HEK293 (cell line): ENCODE data around the gene FLCN.
A peak's percentile ranks its signal among the peaks of the same experiment; 100 is the strongest.

Experiments
- CTCF ChIA-PET: fragments of 350-600 bp; formaldehyde crosslinking; extraction: SDS; loops from one replicate; lab custom pipeline; 2021; ENCODE audit warnings: antibody characterized with exemption; lab: Yijun Ruan, JAX
- POLR2A ChIA-PET: fragments of 300-600 bp; formaldehyde crosslinking; extraction: SDS; loops from one replicate; lab custom pipeline; 2020; ENCODE audit warnings: antibody characterized with exemption, inconsistent platforms; lab: Yijun Ruan, JAX
- H3K27ac ChIP-seq: fragments of 200-500 bp; sonication (Bioruptor generic); 2 replicates; pipeline ENCODE4 v1.5.1; 2014; ENCODE audit warnings: low read depth, low read length, control low read depth, inconsistent platforms; ENCODE audit errors: extremely low read depth
- H3K36me3 ChIP-seq, 2 experiments: fragments of 200-500 bp in 1 of 2; sonication (Bioruptor generic) in 1 of 2; 1 replicate in 1 of 2; 2 replicates in 1 of 2; pipeline ENCODE4 v1.5.1; 2014 to 2017; ENCODE audit warnings: inconsistent platforms in 2 of 2, low read length in 2 of 2; ENCODE audit not compliant: control insufficient read depth in 2 of 2, insufficient read depth in 1 of 2
- H3K4me1 ChIP-seq: fragments of 200-500 bp; sonication (Bioruptor generic); 2 replicates; pipeline ENCODE4 v1.5.1; 2014; ENCODE audit warnings: mild to moderate bottlenecking, low read length, inconsistent platforms; ENCODE audit not compliant: control insufficient read depth, insufficient read depth
- H3K4me3 ChIP-seq: 2 replicates; pipeline ENCODE4 v1.5.1; 2011; ENCODE audit warnings: low read depth, mild to moderate bottlenecking, control low read depth, low read length, moderate library complexity
- H3K9me3 ChIP-seq: fragments of 200-500 bp; sonication (Bioruptor generic); 2 replicates; pipeline ENCODE4 v1.5.1; 2014; ENCODE audit warnings: low read depth, low read length, inconsistent platforms; ENCODE audit not compliant: control insufficient read depth, insufficient read depth
- MEIS1 ChIP-seq: sonication (generic); formaldehyde crosslinking; IDR thresholded peaks from 2 replicates; pipeline ENCODE4 v1.8.1; 2022; ENCODE audit warnings: missing genetic modification reagents, mild to moderate bottlenecking, borderline replicate concordance
- OSR2 ChIP-seq: fragments of 450-650 bp; formaldehyde crosslinking; IDR thresholded peaks from 2 replicates; pipeline ENCODE4 v1.5.1; 2016; ENCODE audit warnings: missing biosample characterization, missing genetic modification characterization
- ZBTB20 ChIP-seq: fragments of 450-650 bp; formaldehyde crosslinking; IDR thresholded peaks from 2 replicates; pipeline ENCODE4 v1.5.1; 2016; ENCODE audit warnings: missing biosample characterization, missing genetic modification characterization
- ZFHX2 ChIP-seq: fragments of 450-650 bp; formaldehyde crosslinking; conservative IDR thresholded peaks from 2 replicates; pipeline ENCODE4 v1.5.1; 2016; ENCODE audit warnings: missing biosample characterization, missing genetic modification characterization
- ZNF121 ChIP-seq: fragments of 450-650 bp; formaldehyde crosslinking; IDR thresholded peaks from 2 replicates; pipeline ENCODE4 v1.5.1; 2016; ENCODE audit warnings: missing biosample characterization, missing genetic modification characterization
- ZNF138 ChIP-seq: fragments of 450-650 bp; formaldehyde crosslinking; IDR thresholded peaks from 2 replicates; pipeline ENCODE4 v1.5.1; 2016; ENCODE audit warnings: missing biosample characterization, missing genetic modification characterization, borderline replicate concordance
- ZNF175 ChIP-seq: fragments of 450-650 bp; formaldehyde crosslinking; IDR thresholded peaks from 2 replicates; pipeline ENCODE4 v1.5.1; 2016; ENCODE audit warnings: missing biosample characterization, missing genetic modification characterization
- ZNF24 ChIP-seq: fragments of 450-650 bp; formaldehyde crosslinking; IDR thresholded peaks from 2 replicates; pipeline ENCODE4 v1.5.1; 2016; ENCODE audit warnings: missing biosample characterization, missing genetic modification characterization
- ZNF292 ChIP-seq: fragments of 450-650 bp; formaldehyde crosslinking; IDR thresholded peaks from 2 replicates; pipeline ENCODE4 v1.5.1; 2016; ENCODE audit warnings: low read depth, missing biosample characterization, missing genetic modification characterization, borderline replicate concordance
- ZNF341 ChIP-seq: fragments of 450-650 bp; formaldehyde crosslinking; IDR thresholded peaks from 2 replicates; pipeline ENCODE4; 2016; ENCODE audit warnings: low read depth, missing biosample characterization, missing genetic modification characterization
- ZNF404 ChIP-seq: fragments of 450-650 bp; formaldehyde crosslinking; IDR thresholded peaks from 2 replicates; pipeline ENCODE4 v1.5.1; 2017; ENCODE audit warnings: missing biosample characterization, missing genetic modification characterization
- ZNF416 ChIP-seq: fragments of 450-650 bp; formaldehyde crosslinking; IDR thresholded peaks from 2 replicates; pipeline ENCODE4 v1.5.1; 2016; ENCODE audit warnings: missing biosample characterization, missing genetic modification characterization
- ZNF426 ChIP-seq: fragments of 450-650 bp; formaldehyde crosslinking; IDR thresholded peaks from 2 replicates; pipeline ENCODE4 v1.5.1; 2017; ENCODE audit warnings: missing biosample characterization, missing genetic modification characterization, mild to moderate bottlenecking, inconsistent platforms, moderate library complexity
- ZNF600 ChIP-seq: fragments of 450-650 bp; formaldehyde crosslinking; IDR thresholded peaks from 2 replicates; pipeline ENCODE4 v1.5.1; 2016; ENCODE audit warnings: missing biosample characterization, missing genetic modification characterization
- ZNF747 ChIP-seq: fragments of 450-650 bp; formaldehyde crosslinking; IDR thresholded peaks from 2 replicates; pipeline ENCODE4 v1.5.1; 2016; ENCODE audit warnings: missing biosample characterization, missing genetic modification characterization
- ZNF777 ChIP-seq: fragments of 450-650 bp; formaldehyde crosslinking; IDR thresholded peaks from 2 replicates; pipeline ENCODE4 v1.5.1; 2017; ENCODE audit warnings: missing biosample characterization, missing genetic modification characterization, borderline replicate concordance
- ZNF792 ChIP-seq: fragments of 450-650 bp; formaldehyde crosslinking; IDR thresholded peaks from 2 replicates; pipeline ENCODE4 v1.5.1; 2016; ENCODE audit warnings: missing biosample characterization, missing genetic modification characterization
- ZNF843 ChIP-seq: fragments of 450-650 bp; formaldehyde crosslinking; IDR thresholded peaks from 2 replicates; pipeline ENCODE4 v1.5.1; 2016; ENCODE audit warnings: missing biosample characterization, missing genetic modification characterization
- TF ChIP-seq, protein P1 (sequence below): fragments of 450-650 bp; formaldehyde crosslinking; IDR thresholded peaks from 2 replicates; pipeline ENCODE4 v1.5.0; 2017; ENCODE audit warnings: missing biosample characterization, missing genetic modification characterization, borderline replicate concordance
- TF ChIP-seq, protein P2 (sequence below): fragments of 450-650 bp; formaldehyde crosslinking; IDR thresholded peaks from 2 replicates; pipeline ENCODE4 v1.5.1; 2016; ENCODE audit warnings: missing biosample characterization, missing genetic modification characterization
- TF ChIP-seq, protein P3 (sequence below): fragments of 450-650 bp; formaldehyde crosslinking; IDR thresholded peaks from 2 replicates; pipeline ENCODE4 v1.5.1; 2016; ENCODE audit warnings: missing biosample characterization, missing genetic modification characterization
- TF ChIP-seq, protein P4 (sequence below): fragments of 450-650 bp; formaldehyde crosslinking; IDR thresholded peaks from 2 replicates; pipeline ENCODE4 v1.5.1; 2016; ENCODE audit warnings: missing biosample characterization, missing genetic modification characterization
- TF ChIP-seq, protein P5 (sequence below): fragments of 450-650 bp; formaldehyde crosslinking; IDR thresholded peaks from 2 replicates; pipeline ENCODE4 v1.5.1; 2016; ENCODE audit warnings: missing biosample characterization, missing genetic modification characterization

The FLCN gene, protein sequence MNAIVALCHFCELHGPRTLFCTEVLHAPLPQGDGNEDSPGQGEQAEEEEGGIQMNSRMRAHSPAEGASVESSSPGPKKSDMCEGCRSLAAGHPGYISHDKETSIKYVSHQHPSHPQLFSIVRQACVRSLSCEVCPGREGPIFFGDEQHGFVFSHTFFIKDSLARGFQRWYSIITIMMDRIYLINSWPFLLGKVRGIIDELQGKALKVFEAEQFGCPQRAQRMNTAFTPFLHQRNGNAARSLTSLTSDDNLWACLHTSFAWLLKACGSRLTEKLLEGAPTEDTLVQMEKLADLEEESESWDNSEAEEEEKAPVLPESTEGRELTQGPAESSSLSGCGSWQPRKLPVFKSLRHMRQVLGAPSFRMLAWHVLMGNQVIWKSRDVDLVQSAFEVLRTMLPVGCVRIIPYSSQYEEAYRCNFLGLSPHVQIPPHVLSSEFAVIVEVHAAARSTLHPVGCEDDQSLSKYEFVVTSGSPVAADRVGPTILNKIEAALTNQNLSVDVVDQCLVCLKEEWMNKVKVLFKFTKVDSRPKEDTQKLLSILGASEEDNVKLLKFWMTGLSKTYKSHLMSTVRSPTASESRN

DNA sequence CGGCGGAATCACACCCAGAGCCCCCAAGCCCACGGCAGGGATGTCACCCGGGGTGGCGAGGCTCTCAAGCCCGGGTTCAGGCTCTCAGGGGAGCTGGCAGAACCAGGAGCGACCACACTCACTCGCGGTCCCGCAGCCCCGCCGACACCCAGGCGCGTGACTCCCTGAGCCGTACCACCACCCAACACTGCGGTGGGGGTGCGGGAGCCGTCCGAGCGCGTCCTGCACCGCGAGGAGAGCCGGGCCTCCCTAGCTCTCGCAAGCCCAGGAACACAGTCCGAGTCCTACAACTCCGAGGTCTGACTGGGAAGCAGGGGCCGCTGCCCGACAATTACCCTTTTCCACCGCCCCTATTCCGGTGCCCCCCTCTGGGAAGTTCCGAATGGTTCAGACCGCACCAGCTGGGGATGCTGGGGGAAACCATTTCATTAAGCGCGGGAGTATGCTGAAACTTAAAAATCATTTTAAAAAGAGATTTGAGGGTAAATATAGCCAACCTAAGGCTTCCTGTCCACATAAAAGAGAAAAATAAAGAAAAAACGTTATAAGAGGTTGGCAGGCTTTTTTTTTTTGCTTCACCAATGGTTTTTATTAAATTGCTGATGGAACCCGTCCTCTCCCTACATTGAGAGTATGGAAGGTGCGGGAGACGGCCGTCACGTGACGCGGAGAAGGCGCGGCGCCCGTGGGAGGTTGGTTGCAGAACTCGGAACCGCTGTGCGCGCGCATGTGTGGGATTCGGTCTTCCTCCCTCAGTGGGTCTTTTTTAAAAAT, at the start of gene FLCN:
Gene FLCN, minus strand, starts transcription at position 143 of the 774 bp plus-strand sequence. CDS start 9,031 bp downstream, outside the sequence.
- Histone ChIP-seq H3K27ac (peak within 1 kb of the TSS; percentile 98), H3K9me3 (no peaks in the 10 kb centered on the region), H3K4me1 (peaks cover 7% of the 10 kb centered on the region; the same call in 1 of the 2 replicates), H3K4me3 (peak within 1 kb of the TSS; percentile 100), H3K36me3 (peaks cover 0 to 11% of the 10 kb centered on the region in 2 experiments; a peak in 1 of 3 replicates)
- ChIA-PET CTCF (interaction anchor here (0.6 to 1.2 kb wide), 3 partner anchors 75 to 652 kb away, joined by 3 to 6 read pairs (median 3); no protein-coding TSS in a partner anchor), POLR2A (interaction anchor here (0.7 to 2.7 kb wide), 12 partner anchors 10 to 457 kb away, joined by 3 to 11 read pairs (median 4); partner anchors contain the start of gene COPS3)
- TF ChIP-seq ZNF121 (tag by site-specific recombination) (no peak), ZNF138 (tag by site-specific recombination) (no peak), ZNF777 (tag by site-specific recombination) (peak; percentile 91), ZBTB20 (tag by site-specific recombination) (peak; percentile 57; the same call in 1 of the 2 replicates), ZNF843 (tag by site-specific recombination) (peak; percentile 43; the same call in 1 of the 2 replicates), ZNF426 (tag by site-specific recombination) (no peak), ZFHX2 (tag by site-specific recombination) (peak; percentile 60), ZNF416 (tag by site-specific recombination) (0 out of 2 replicates have a peak, but pooled peaks have one; percentile 18), ZNF404 (tag by site-specific recombination) (no peak), ZNF600 (tag by site-specific recombination) (0 out of 2 replicates have a peak, but pooled peaks have one; percentile 27), ZNF24 (tag by site-specific recombination) (no peak; the same call in 1 of the 2 replicates), OSR2 (0 out of 2 replicates have a peak, but pooled peaks have one; percentile 21), ZNF792 (tag by site-specific recombination) (no peak), ZNF747 (no peak), ZNF341 (tag by site-specific recombination) (peak; percentile 69; the same call in 1 of the 2 replicates), ZNF175 (tag by site-specific recombination) (no peak), MEIS1 (no peak), ZNF292 (tag by site-specific recombination) (no peak)
- TF ChIP-seq, protein P1, sequence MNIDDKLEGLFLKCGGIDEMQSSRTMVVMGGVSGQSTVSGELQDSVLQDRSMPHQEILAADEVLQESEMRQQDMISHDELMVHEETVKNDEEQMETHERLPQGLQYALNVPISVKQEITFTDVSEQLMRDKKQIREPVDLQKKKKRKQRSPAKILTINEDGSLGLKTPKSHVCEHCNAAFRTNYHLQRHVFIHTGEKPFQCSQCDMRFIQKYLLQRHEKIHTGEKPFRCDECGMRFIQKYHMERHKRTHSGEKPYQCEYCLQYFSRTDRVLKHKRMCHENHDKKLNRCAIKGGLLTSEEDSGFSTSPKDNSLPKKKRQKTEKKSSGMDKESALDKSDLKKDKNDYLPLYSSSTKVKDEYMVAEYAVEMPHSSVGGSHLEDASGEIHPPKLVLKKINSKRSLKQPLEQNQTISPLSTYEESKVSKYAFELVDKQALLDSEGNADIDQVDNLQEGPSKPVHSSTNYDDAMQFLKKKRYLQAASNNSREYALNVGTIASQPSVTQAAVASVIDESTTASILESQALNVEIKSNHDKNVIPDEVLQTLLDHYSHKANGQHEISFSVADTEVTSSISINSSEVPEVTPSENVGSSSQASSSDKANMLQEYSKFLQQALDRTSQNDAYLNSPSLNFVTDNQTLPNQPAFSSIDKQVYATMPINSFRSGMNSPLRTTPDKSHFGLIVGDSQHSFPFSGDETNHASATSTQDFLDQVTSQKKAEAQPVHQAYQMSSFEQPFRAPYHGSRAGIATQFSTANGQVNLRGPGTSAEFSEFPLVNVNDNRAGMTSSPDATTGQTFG (tag by site-specific recombination), result peak; percentile 19; the same call in 1 of the 2 replicates
- TF ChIP-seq, protein P2, sequence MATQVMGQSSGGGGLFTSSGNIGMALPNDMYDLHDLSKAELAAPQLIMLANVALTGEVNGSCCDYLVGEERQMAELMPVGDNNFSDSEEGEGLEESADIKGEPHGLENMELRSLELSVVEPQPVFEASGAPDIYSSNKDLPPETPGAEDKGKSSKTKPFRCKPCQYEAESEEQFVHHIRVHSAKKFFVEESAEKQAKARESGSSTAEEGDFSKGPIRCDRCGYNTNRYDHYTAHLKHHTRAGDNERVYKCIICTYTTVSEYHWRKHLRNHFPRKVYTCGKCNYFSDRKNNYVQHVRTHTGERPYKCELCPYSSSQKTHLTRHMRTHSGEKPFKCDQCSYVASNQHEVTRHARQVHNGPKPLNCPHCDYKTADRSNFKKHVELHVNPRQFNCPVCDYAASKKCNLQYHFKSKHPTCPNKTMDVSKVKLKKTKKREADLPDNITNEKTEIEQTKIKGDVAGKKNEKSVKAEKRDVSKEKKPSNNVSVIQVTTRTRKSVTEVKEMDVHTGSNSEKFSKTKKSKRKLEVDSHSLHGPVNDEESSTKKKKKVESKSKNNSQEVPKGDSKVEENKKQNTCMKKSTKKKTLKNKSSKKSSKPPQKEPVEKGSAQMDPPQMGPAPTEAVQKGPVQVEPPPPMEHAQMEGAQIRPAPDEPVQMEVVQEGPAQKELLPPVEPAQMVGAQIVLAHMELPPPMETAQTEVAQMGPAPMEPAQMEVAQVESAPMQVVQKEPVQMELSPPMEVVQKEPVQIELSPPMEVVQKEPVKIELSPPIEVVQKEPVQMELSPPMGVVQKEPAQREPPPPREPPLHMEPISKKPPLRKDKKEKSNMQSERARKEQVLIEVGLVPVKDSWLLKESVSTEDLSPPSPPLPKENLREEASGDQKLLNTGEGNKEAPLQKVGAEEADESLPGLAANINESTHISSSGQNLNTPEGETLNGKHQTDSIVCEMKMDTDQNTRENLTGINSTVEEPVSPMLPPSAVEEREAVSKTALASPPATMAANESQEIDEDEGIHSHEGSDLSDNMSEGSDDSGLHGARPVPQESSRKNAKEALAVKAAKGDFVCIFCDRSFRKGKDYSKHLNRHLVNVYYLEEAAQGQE (tag by site-specific recombination), result 0 out of 2 replicates have a peak, but pooled peaks have one; percentile 43
- TF ChIP-seq, protein P3, sequence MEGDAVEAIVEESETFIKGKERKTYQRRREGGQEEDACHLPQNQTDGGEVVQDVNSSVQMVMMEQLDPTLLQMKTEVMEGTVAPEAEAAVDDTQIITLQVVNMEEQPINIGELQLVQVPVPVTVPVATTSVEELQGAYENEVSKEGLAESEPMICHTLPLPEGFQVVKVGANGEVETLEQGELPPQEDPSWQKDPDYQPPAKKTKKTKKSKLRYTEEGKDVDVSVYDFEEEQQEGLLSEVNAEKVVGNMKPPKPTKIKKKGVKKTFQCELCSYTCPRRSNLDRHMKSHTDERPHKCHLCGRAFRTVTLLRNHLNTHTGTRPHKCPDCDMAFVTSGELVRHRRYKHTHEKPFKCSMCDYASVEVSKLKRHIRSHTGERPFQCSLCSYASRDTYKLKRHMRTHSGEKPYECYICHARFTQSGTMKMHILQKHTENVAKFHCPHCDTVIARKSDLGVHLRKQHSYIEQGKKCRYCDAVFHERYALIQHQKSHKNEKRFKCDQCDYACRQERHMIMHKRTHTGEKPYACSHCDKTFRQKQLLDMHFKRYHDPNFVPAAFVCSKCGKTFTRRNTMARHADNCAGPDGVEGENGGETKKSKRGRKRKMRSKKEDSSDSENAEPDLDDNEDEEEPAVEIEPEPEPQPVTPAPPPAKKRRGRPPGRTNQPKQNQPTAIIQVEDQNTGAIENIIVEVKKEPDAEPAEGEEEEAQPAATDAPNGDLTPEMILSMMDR (tag by site-specific recombination), result no peak
- TF ChIP-seq, protein P4, sequence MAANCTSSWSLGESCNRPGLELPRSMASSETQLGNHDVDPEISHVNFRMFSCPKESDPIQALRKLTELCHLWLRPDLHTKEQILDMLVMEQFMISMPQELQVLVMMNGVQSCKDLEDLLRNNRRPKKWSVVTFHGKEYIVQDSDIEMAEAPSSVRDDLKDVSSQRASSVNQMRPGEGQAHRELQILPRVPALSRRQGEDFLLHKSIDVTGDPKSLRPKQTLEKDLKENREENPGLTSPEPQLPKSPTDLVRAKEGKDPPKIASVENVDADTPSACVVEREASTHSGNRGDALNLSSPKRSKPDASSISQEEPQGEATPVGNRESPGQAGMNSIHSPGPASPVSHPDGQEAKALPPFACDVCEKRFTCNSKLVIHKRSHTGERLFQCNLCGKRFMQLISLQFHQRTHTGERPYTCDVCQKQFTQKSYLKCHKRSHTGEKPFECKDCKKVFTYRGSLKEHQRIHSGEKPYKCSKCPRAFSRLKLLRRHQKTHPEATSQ (tag by site-specific recombination), result peak; percentile 53; the same call in 1 of the 2 replicates
- TF ChIP-seq, protein P5, sequence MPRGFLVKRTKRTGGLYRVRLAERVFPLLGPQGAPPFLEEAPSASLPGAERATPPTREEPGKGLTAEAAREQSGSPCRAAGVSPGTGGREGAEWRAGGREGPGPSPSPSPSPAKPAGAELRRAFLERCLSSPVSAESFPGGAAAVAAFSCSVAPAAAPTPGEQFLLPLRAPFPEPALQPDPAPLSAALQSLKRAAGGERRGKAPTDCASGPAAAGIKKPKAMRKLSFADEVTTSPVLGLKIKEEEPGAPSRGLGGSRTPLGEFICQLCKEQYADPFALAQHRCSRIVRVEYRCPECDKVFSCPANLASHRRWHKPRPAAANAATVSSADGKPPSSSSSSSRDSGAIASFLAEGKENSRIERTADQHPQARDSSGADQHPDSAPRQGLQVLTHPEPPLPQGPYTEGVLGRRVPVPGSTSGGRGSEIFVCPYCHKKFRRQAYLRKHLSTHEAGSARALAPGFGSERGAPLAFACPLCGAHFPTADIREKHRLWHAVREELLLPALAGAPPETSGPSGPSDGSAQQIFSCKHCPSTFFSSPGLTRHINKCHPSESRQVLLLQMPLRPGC, result peak; percentile 42
